ENCODE results near the gene ACKR2.

- TF ChIP-seq CTCF (IDR thresholded peaks at IDR 0.05) (no peak), EP300 (IDR thresholded peaks at IDR 0.05) (no peak), POLR2AphosphoS5 (IDR thresholded peaks at IDR 0.05) (no peak), POLR2A (IDR thresholded peaks at IDR 0.05) (no peak)
Observed at GRCh38 chr3:42819351-42819965, 10.2 kb downstream of the ACKR2 start.

All from stomach (tissue), 4 donors.